ENCODE measurements around the gene LGMN.

LGMN gene

GRCh38 chr14:92710001-92710341, 38.5 kb downstream of the LGMN start:
- no peak for TF ChIP-seq CTCF (IDR thresholded peaks at IDR 0.05)
- TF ChIP-seq ZFX (IDR thresholded peaks at IDR 0.05; ENCODE audit: borderline replicate concordance), result no peak
- H3K27ac ChIP-seq, result no peak overlapping the region

GRCh38 chr14:92709340-92710000, 39.0 kb downstream of the LGMN start:
- H3K27ac ChIP-seq, result no peak overlapping the region
- TF ChIP-seq CTCF (IDR thresholded peaks at IDR 0.05) (no peak), ZFX (IDR thresholded peaks at IDR 0.05; ENCODE audit: borderline replicate concordance) (no peak)

- no peak overlapping the region for H3K27ac ChIP-seq
- TF ChIP-seq ZFX (IDR thresholded peaks at IDR 0.05; ENCODE audit: borderline replicate concordance), result no peak
- TF ChIP-seq CTCF (IDR thresholded peaks at IDR 0.05), result no peak
Measured at GRCh38 chr14:92706386-92706785, 42.0 kb downstream of the LGMN start.

- H3K27ac ChIP-seq, result no peak overlapping the region
- TF ChIP-seq CTCF (IDR thresholded peaks at IDR 0.05), result no peak
- no peak for TF ChIP-seq ZFX (IDR thresholded peaks at IDR 0.05; ENCODE audit: borderline replicate concordance)
Measured at GRCh38 chr14:92704821-92705220, 43.6 kb downstream of the LGMN start.

GRCh38 chr14:92704036-92704804, 44.2 kb downstream of the LGMN start:
- H3K27ac ChIP-seq, result no peak overlapping the region
- TF ChIP-seq CTCF (IDR thresholded peaks at IDR 0.05) (no peak), ZFX (IDR thresholded peaks at IDR 0.05; ENCODE audit: borderline replicate concordance) (no peak)

GRCh38 chr14:92703516-92703915, 44.9 kb downstream of the LGMN start:
- H3K27ac ChIP-seq, result no peak overlapping the region
- no peak for TF ChIP-seq CTCF (IDR thresholded peaks at IDR 0.05)
- no peak for TF ChIP-seq ZFX (IDR thresholded peaks at IDR 0.05; ENCODE audit: borderline replicate concordance)

- TF ChIP-seq CTCF (IDR thresholded peaks at IDR 0.05) (no peak), ZFX (IDR thresholded peaks at IDR 0.05; ENCODE audit: borderline replicate concordance) (no peak)
- no peak overlapping the region for H3K27ac ChIP-seq
Measured at GRCh38 chr14:92702441-92702918, 45.9 kb downstream of the LGMN start.
